CD14-positive monocyte (primary cell): ENCODE results near the gene KIAA0586. TPM values are rescaled to one million over a fixed set of nuclear protein-coding genes. Genes with fewer than 3 reads are reported as not detected.

Experiments used
- DNase-seq, 3 donors: peaks; one replicate each; pipeline ENCODE4 v3.0.0-alpha.2; 2011 to 2022
- H2AFZ ChIP-seq: 2 replicates; pipeline ENCODE4 v1.6.0; 2012; ENCODE audit warnings: mild to moderate bottlenecking, low read depth, low read length, inconsistent platforms; ENCODE audit not compliant: insufficient read depth, poor library complexity, severe bottlenecking
- H3K27ac ChIP-seq, 2 donors: 1 replicate in 1 of 2; 2 replicates in 1 of 2; pipeline ENCODE4 v1.5.1; 2012 to 2013; ENCODE audit warnings: low read length in 2 of 2, control low read depth in 1 of 2, inconsistent platforms in 1 of 2, low read depth in 1 of 2, mild to moderate bottlenecking in 1 of 2
- H3K27me3 ChIP-seq, 2 donors: one replicate each; pipeline versions ENCODE4 v1.6.0 to v1.6.1; 2011 to 2013; ENCODE audit warnings: low read length in 2 of 2; ENCODE audit not compliant: control insufficient read depth in 2 of 2, insufficient read depth in 2 of 2
- H3K36me3 ChIP-seq, 2 donors: replicated peaks in 1 of 2; 1 replicate in 1 of 2; 2 replicates in 1 of 2; pipeline versions ENCODE4 v1.5.1 to v1.6.1; 2012 to 2013; ENCODE audit warnings: low read length in 2 of 2, control low read depth in 1 of 2, inconsistent platforms in 1 of 2, mild to moderate bottlenecking in 1 of 2; ENCODE audit not compliant: insufficient read depth in 2 of 2, control insufficient read depth in 1 of 2
- H3K4me1 ChIP-seq, 2 donors: 1 replicate in 1 of 2; 2 replicates in 1 of 2; pipeline versions ENCODE4 v1.5.1 to v1.6.1; 2012 to 2013; ENCODE audit warnings: low read length in 2 of 2, control low read depth in 1 of 2, inconsistent platforms in 1 of 2, mild to moderate bottlenecking in 1 of 2, moderate library complexity in 1 of 2; ENCODE audit not compliant: insufficient read depth in 2 of 2, control insufficient read depth in 1 of 2
- H3K4me2 ChIP-seq: replicated peaks from 2 replicates; pipeline ENCODE3; 2012; ENCODE audit warnings: low read length, moderate library complexity, mild to moderate bottlenecking; ENCODE audit not compliant: poor library complexity, severe bottlenecking; ENCODE audit errors: extremely low read depth
- H3K4me3 ChIP-seq, 3 experiments: fragments of 200-600 bp in 1 of 3; sonication (generic) in 1 of 3; replicated peaks in 1 of 3; 1 replicate in 2 of 3; 2 replicates in 1 of 3; pipeline ENCODE4 v1.5.1; 2011 to 2013; ENCODE audit warnings: low read length in 3 of 3, mild to moderate bottlenecking in 3 of 3, control low read depth in 2 of 3, low read depth in 2 of 3, inconsistent platforms in 1 of 3, moderate library complexity in 1 of 3
- H3K79me2 ChIP-seq: 2 replicates; pipeline ENCODE4 v1.6.0; 2012; ENCODE audit warnings: mild to moderate bottlenecking, control low read depth, inconsistent platforms, low read length, moderate library complexity; ENCODE audit not compliant: insufficient read depth
- H3K9ac ChIP-seq: 2 replicates; pipeline ENCODE4 v1.6.0; 2017; ENCODE audit warnings: low read length, mild to moderate bottlenecking; ENCODE audit not compliant: insufficient read depth, poor library complexity, severe bottlenecking
- H3K9me3 ChIP-seq, 2 donors: replicated peaks in 1 of 2; 1 replicate in 1 of 2; 2 replicates in 1 of 2; pipeline versions ENCODE4 v1.5.1 to v1.6.1; 2012 to 2013; ENCODE audit warnings: low read length in 2 of 2, control low read depth in 1 of 2; ENCODE audit not compliant: control insufficient read depth in 1 of 2, insufficient read depth in 1 of 2
- H4K20me1 ChIP-seq: 2 replicates; pipeline ENCODE4 v1.6.0; 2012; ENCODE audit warnings: mild to moderate bottlenecking, low read length, control low read depth, moderate library complexity; ENCODE audit not compliant: insufficient read depth
- H3K27ac Mint-ChIP-seq, 7 donors: one replicate each; pipeline ENCODE4 v1.8.0; 2020; ENCODE audit warnings: mild to moderate bottlenecking in 7 of 7, mixed read lengths in 7 of 7, moderate library complexity in 6 of 7, inconsistent platforms in 2 of 7
- H3K27me3 Mint-ChIP-seq, 3 donors: one replicate each; pipeline ENCODE4 v1.8.0; 2021 to 2022; ENCODE audit warnings: low read depth in 3 of 3, mild to moderate bottlenecking in 3 of 3, mixed read lengths in 3 of 3, moderate library complexity in 3 of 3, inconsistent platforms in 1 of 3
- H3K36me3 Mint-ChIP-seq, 2 donors: one replicate each; pipeline ENCODE4 v1.8.0; 2020; ENCODE audit warnings: mixed read lengths in 2 of 2, inconsistent platforms in 1 of 2, mild to moderate bottlenecking in 1 of 2
- H3K4me1 Mint-ChIP-seq: one replicate; pipeline ENCODE4 v1.8.0; 2020; ENCODE audit warnings: mild to moderate bottlenecking, mixed read lengths
- H3K4me3 Mint-ChIP-seq, 2 donors: one replicate each; pipeline ENCODE4 v1.8.0; 2020; ENCODE audit warnings: mild to moderate bottlenecking in 2 of 2, mixed read lengths in 2 of 2, moderate library complexity in 1 of 2
- H3K9me3 Mint-ChIP-seq, 7 donors: one replicate each; pipeline ENCODE4 v1.8.0; 2020 to 2022; ENCODE audit warnings: mixed read lengths in 7 of 7, mild to moderate bottlenecking in 6 of 7, moderate library complexity in 6 of 7, inconsistent platforms in 2 of 7
- CTCF ChIP-seq: fragments of 200-600 bp; IDR thresholded peaks from one replicate; pipeline ENCODE4 v1.8.0; 2022; ENCODE audit warnings: antibody characterized with exemption, mild to moderate bottlenecking
- WGBS: methylation state at CpG from one replicate; pipeline ENCODE4 v1.1.5; 2013; ENCODE audit warnings: missing lambda C conversion rate; ENCODE audit not compliant: insufficient coverage; 5-methylcytosine and 5-hydroxymethylcytosine counted together
- intact Hi-C, 2 donors: fragments of 100-400 bp; cut with micrococcal nuclease; formaldehyde crosslinking; loops; one replicate each; pipeline versions ENCODE4 v1.15.0 to v1.15.1; 2023
- polyA plus RNA-seq, 3 donors: library from polyadenylated mRNA; depleted of rRNA in 1 of 3; unstranded in 2 of 3; stranded (reverse) in 1 of 3; fragments of 300-500 nt in 2 of 3; fragments of >200 nt in 1 of 3; fragmentation: Illumina TruSeq in 2 of 3; gene quantifications; 1 replicate in 2 of 3; 2 replicates in 1 of 3; pipeline ENCODE4 v1.2.3, GENCODE V29; 2012 to 2021

KIAA0586 gene
- polyA plus RNA-seq, 3 donors: 3.4 to 7.5 (median 4.4) TPM

DNA sequence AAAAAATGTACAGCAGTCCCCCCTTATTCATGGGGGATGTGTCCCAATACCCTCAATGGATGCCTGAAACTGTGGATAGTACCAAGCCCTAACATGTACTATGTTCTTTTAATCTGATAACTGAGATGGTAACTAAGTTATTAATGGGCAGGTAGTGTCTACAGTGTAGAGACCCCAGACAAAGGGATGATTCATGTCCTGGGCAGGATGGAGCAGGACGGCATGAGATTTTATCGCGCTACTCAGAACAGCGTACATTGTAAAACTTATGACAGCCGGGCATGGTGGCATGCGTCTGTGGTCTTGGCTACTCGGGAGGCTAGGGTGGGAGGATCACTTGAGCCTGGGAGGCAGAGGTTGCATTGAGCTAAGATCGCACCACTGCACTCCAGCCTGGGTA is 37.1 kb downstream of the KIAA0586 start:
- no peaks in the 10 kb centered on the region for H3K79me2 ChIP-seq
- H3K4me2 ChIP-seq: no peak overlapping the region
- peaks cover 63 to 87% of the 10 kb centered on the region in 2 donors for H3K36me3 ChIP-seq
- no peak overlapping the region for H3K9ac ChIP-seq
- H3K27me3 ChIP-seq: no peaks in the 10 kb centered on the region
- H3K4me1 ChIP-seq: no peaks in the 10 kb centered on the region
- no peaks in the 10 kb centered on the region for H3K4me1 Mint-ChIP-seq
- H4K20me1 ChIP-seq: no peaks in the 10 kb centered on the region
- H3K27ac Mint-ChIP-seq: peak overlapping the region in 1 of 7 donors; percentile 17
- H2AFZ ChIP-seq: no peak overlapping the region
- H3K4me3 ChIP-seq: no peak overlapping the region
- TF ChIP-seq CTCF: no peak
- no peak for DNase-seq
- peaks cover 62 to 64% of the 10 kb centered on the region in 2 donors for H3K36me3 Mint-ChIP-seq
- WGBS: 100% methylated on average over 6 of the region's 8 CpGs
- no peaks in the 10 kb centered on the region for H3K9me3 Mint-ChIP-seq
- H3K9me3 ChIP-seq: no peaks in the 10 kb centered on the region
- no peak overlapping the region for H3K27ac ChIP-seq
- H3K27me3 Mint-ChIP-seq: peaks cover 0 to 2% (median 0%) of the 10 kb centered on the region in 3 donors
- no peak overlapping the region for H3K4me3 Mint-ChIP-seq
- intact Hi-C loops: no loop called here

GRCh38 chr14:58465421-58465820 is 37.9 kb downstream of the KIAA0586 start:
- H3K27ac Mint-ChIP-seq: no peak overlapping the region
- H3K4me3 Mint-ChIP-seq: no peak overlapping the region
- Histone ChIP-seq H3K27me3 (no peaks in the 10 kb centered on the region), H3K4me1 (no peaks in the 10 kb centered on the region), H3K27ac (no peak overlapping the region), H3K79me2 (no peaks in the 10 kb centered on the region), H2AFZ (no peak overlapping the region), H4K20me1 (no peaks in the 10 kb centered on the region), H3K36me3 (peaks cover 56 to 79% of the 10 kb centered on the region in 2 donors), H3K4me2 (no peak overlapping the region), H3K4me3 (no peak overlapping the region), H3K9ac (no peak overlapping the region), H3K9me3 (no peaks in the 10 kb centered on the region)
- H3K27me3 Mint-ChIP-seq: peaks cover 0 to 2% (median 0%) of the 10 kb centered on the region in 3 donors
- no peaks in the 10 kb centered on the region for H3K4me1 Mint-ChIP-seq
- intact Hi-C loops: no loop called here
- no peak for DNase-seq
- no peaks in the 10 kb centered on the region for H3K9me3 Mint-ChIP-seq
- no peak for TF ChIP-seq CTCF
- H3K36me3 Mint-ChIP-seq: peaks cover 57 to 59% of the 10 kb centered on the region in 2 donors
- no CpG with 5 or more reads among the region's 2 CpGs for WGBS
